A549 (cell line): ENCODE measurements around the gene ATXN1L. TPM values are rescaled to one million over a fixed set of nuclear protein-coding genes. Genes with fewer than 3 reads are reported as not detected.
A peak's percentile ranks its signal among the peaks of the same experiment; 100 is the strongest.

Source experiments
- ATAC-seq, 2 experiments: fragments of 200-7000 bp in 1 of 2; fragments of >200 bp in 1 of 2; cut with Nextera tagmentation in 1 of 2; cut with Tn5 transposase in 1 of 2; 3 replicates each; pipeline versions ENCODE4 v1.8.0 to v1.9.1; 2018 to 2020; ENCODE audit warnings: mild to moderate bottlenecking in 1 of 2, moderate library complexity in 1 of 2
- CTCF ChIA-PET: fragments of 300-600 bp; sonication (Branson Sonifier 250); formaldehyde crosslinking; extraction: SDS; loops from one replicate; lab custom pipeline; 2021; ENCODE audit warnings: antibody characterized with exemption, inconsistent platforms; lab: Yijun Ruan, JAX
- POLR2A ChIA-PET: fragments of 350-600 bp; formaldehyde crosslinking; extraction: SDS; loops from one replicate; lab custom pipeline; 2021; ENCODE audit warnings: antibody characterized with exemption, inconsistent platforms; lab: Yijun Ruan, JAX
- DNase-seq, 2 experiments: peaks; one replicate each; pipeline versions ENCODE4 v3.0.0 to v3.0.0-alpha.2; 2011 to 2016; ENCODE audit warnings: low read depth in 1 of 2, low spot score in 1 of 2
- FAIRE-seq: peaks from 2 replicates; lab custom pipeline; 2011; peaks lifted over from hg19 to GRCh38; lab: Jason Lieb, UNC
- H3K27ac ChIP-seq, 2 experiments: fragments of >200 bp; sonication (Bioruptor Twin); formaldehyde crosslinking; 3 replicates each; pipeline ENCODE4 v1.5.1; 2016 to 2017
- H3K4me1 ChIP-seq: fragments of >200 bp; sonication (Bioruptor Twin); formaldehyde crosslinking; 3 replicates; pipeline ENCODE4 v1.6.1; 2016
- H3K4me2 ChIP-seq: fragments of >200 bp; sonication (Bioruptor Twin); formaldehyde crosslinking; 3 replicates; pipeline ENCODE4 v1.6.1; 2016
- H3K4me3 ChIP-seq: fragments of >200 bp; sonication (Bioruptor Twin); formaldehyde crosslinking; 3 replicates; pipeline ENCODE4 v1.5.1; 2016
- H3K9me3 ChIP-seq: fragments of >200 bp; sonication (Bioruptor Twin); formaldehyde crosslinking; 3 replicates; pipeline ENCODE4 v1.6.1; 2016
- BCL3 ChIP-seq: fragments of >200 bp; sonication (Bioruptor Twin); formaldehyde crosslinking; IDR thresholded peaks from 3 replicates; pipeline ENCODE4 v1.6.1; 2016
- BHLHE40 ChIP-seq: IDR thresholded peaks from 2 replicates; pipeline ENCODE4 v1.6.1; 2012; ENCODE audit warnings: low read depth, low read length, inconsistent platforms
- CBX2 ChIP-seq: fragments of 200-600 bp; sonication (generic); IDR thresholded peaks from 2 replicates; pipeline ENCODE4 v1.6.1; 2016; ENCODE audit warnings: low read depth, mild to moderate bottlenecking, borderline replicate concordance
- CBX8 ChIP-seq: fragments of 200-600 bp; sonication (generic); IDR thresholded peaks from 2 replicates; pipeline ENCODE4 v1.6.1; 2016
- E2F6 ChIP-seq: IDR thresholded peaks from 2 replicates; pipeline ENCODE4 v1.6.1; 2012; ENCODE audit warnings: low read depth, borderline replicate concordance
- EHF ChIP-seq: fragments of 250-450 bp; sonication (Bioruptor Pico); IDR thresholded peaks from 2 replicates; pipeline ENCODE4 v1.5.0; 2020; ENCODE audit warnings: mild to moderate bottlenecking
- EP300 ChIP-seq, 2 experiments: fragments of >200 bp; sonication (Bioruptor Twin); formaldehyde crosslinking; IDR thresholded peaks; 2 replicates in 1 of 2; 3 replicates in 1 of 2; pipeline ENCODE4 v1.6.1; 2016 to 2017
- ESRRA ChIP-seq: fragments of 150-350 bp; IDR thresholded peaks from 2 replicates; pipeline ENCODE4 v1.6.1; 2014; ENCODE audit warnings: mild to moderate bottlenecking, low read length, borderline replicate concordance
- FOXS1 ChIP-seq: fragments of 250-450 bp; sonication (Bioruptor Pico); IDR thresholded peaks from 2 replicates; pipeline ENCODE4 v1.5.0; 2020; ENCODE audit warnings: mild to moderate bottlenecking, moderate library complexity
- GATA3 ChIP-seq: IDR thresholded peaks from 2 replicates; pipeline ENCODE4 v1.6.1; 2012; ENCODE audit warnings: borderline replicate concordance
- HOXB13 ChIP-seq: fragments of 250-450 bp; sonication (Bioruptor Pico); IDR thresholded peaks from 2 replicates; pipeline ENCODE4 v1.5.0; 2020; ENCODE audit warnings: low read depth, mild to moderate bottlenecking, moderate library complexity
- HOXB5 ChIP-seq: fragments of 250-450 bp; sonication (Bioruptor Pico); IDR thresholded peaks from 2 replicates; pipeline ENCODE4 v1.5.0; 2020; ENCODE audit warnings: mild to moderate bottlenecking, moderate library complexity
- JUNB ChIP-seq: fragments of >200 bp; sonication (Bioruptor Twin); formaldehyde crosslinking; IDR thresholded peaks from 2 replicates; pipeline ENCODE4 v1.6.1; 2016
- MAFK ChIP-seq: fragments of 450-650 bp; IDR thresholded peaks from 2 replicates; pipeline ENCODE4 v1.6.1; 2014; ENCODE audit not compliant: partially characterized antibody
- NPAS2 ChIP-seq: fragments of 250-450 bp; sonication (Bioruptor Pico); IDR thresholded peaks from 2 replicates; pipeline ENCODE4 v1.8.0; 2022; ENCODE audit warnings: mild to moderate bottlenecking, moderate library complexity, borderline replicate concordance
- PBX3 ChIP-seq: IDR thresholded peaks from 2 replicates; pipeline ENCODE4 v1.6.1; 2012
- PHF8 ChIP-seq: fragments of 200-600 bp; sonication (generic); IDR thresholded peaks from 2 replicates; pipeline ENCODE4 v1.6.1; 2016; ENCODE audit warnings: low read depth, mild to moderate bottlenecking, antibody characterized with exemption, moderate library complexity, borderline replicate concordance
- POLR2A ChIP-seq: IDR thresholded peaks from 2 replicates; pipeline ENCODE4 v1.6.1; 2012; ENCODE audit warnings: mild to moderate bottlenecking, low read length
- RAD21 ChIP-seq, 2 experiments: fragments of >200 bp in 1 of 2; sonication (Bioruptor Twin) in 1 of 2; formaldehyde crosslinking in 1 of 2; IDR thresholded peaks in 1 of 2; conservative IDR thresholded peaks in 1 of 2; 2 replicates in 1 of 2; 3 replicates in 1 of 2; pipeline ENCODE4 v1.6.1; 2012 to 2018; ENCODE audit warnings: inconsistent platforms in 1 of 2
- RFX5 ChIP-seq: fragments of 450-650 bp; IDR thresholded peaks from 2 replicates; pipeline ENCODE4 v1.7.1; 2014; ENCODE audit warnings: antibody characterized with exemption, mild to moderate bottlenecking, moderate library complexity
- TFCP2L1 ChIP-seq: fragments of 250-450 bp; sonication (Bioruptor Pico); IDR thresholded peaks from 2 replicates; pipeline ENCODE4 v1.5.0; 2021; ENCODE audit warnings: mild to moderate bottlenecking
- ZFP36 ChIP-seq: fragments of 450-650 bp; IDR thresholded peaks from 2 replicates; pipeline ENCODE4 v1.6.1; 2014; ENCODE audit warnings: borderline replicate concordance; ENCODE audit not compliant: partially characterized antibody
- WGBS: methylation state at CpG from one replicate; pipeline ENCODE4 v1.1.6; 2017; ENCODE audit errors: missing lambda C conversion rate; 5-methylcytosine and 5-hydroxymethylcytosine counted together
- polyA plus RNA-seq, 4 experiments: library from polyadenylated mRNA; depleted of rRNA in 3 of 4; stranded (reverse); fragments of >200 nt; fragmentation: RNase III in 1 of 4; extraction: RNeasy Plus Mini Kit Qiagen cat#74134 plus additional on column Dnase treatment in 1 of 4; gene quantifications; 2 replicates in 3 of 4; 3 replicates in 1 of 4; pipeline ENCODE4 v1.2.3, GENCODE V29; 2011 to 2017
- TF ChIP-seq, protein P1 (sequence below): fragments of 150-350 bp; IDR thresholded peaks from 2 replicates; pipeline ENCODE4 v1.6.1; 2014; ENCODE audit warnings: low read depth, mild to moderate bottlenecking, low read length
- TF ChIP-seq, protein P2 (sequence below): IDR thresholded peaks from 2 replicates; pipeline ENCODE4 v1.6.1; 2012

The ATXN1L gene
- polyA plus RNA-seq, 2 of the 4 experiments (the other 2 are of a cell fraction) = 16.9 to 17.4 TPM

DNA sequence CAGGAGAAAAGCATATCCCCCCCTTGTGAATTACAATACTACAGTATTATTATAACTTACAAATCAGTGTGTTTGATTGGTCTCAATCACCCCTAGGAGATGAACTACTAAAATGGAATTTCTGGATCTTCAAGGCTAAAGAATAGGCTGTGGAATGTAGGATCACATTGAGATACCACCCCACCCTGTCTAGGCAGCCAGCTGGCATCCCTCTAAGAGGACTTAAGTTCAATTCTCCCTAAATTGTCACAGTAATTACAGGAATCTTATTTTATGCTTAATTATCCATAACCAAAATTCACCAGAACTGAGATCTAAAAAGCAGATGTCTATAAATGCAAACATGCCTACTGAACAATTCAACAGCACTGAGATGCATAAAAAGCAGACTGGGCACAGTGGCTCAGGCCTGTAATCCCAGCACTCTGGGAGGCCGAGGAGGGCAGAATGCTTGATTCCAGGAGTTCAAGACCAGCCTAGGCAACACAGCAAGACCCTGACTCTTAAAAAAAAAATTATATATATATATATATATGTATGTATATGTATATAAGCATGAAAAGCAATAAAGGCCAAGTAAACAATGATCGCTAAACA, 49.2 kb upstream of the ATXN1L start:
- Histone ChIP-seq H3K9me3 (no peaks in the 10 kb centered on the region), H3K27ac (no peak overlapping the region), H3K4me3 (no peak overlapping the region), H3K4me1 (no peaks in the 10 kb centered on the region), H3K4me2 (no peak overlapping the region)
- CTCF ChIA-PET = no interaction called here
- DNase-seq (no peak), FAIRE-seq (no peak), ATAC-seq (no peak)
- POLR2A ChIA-PET = no interaction called here
- TF ChIP-seq BCL3 (no peak), E2F6 (no peak), ZFP36 (no peak), CBX2 (no peak), BHLHE40 (no peak), PBX3 (no peak), GATA3 (no peak), ESRRA (no peak), TFCP2L1 (CRISPR knock-in tag) (no peak), POLR2A (no peak), RAD21 (conservative IDR thresholded peaks at IDR 0.05 in 1 of 2, IDR thresholded peaks at IDR 0.05 in 1 of 2) (no peak), RFX5 (no peak), JUNB (no peak), HOXB5 (no peak), PHF8 (no peak)
- TF ChIP-seq, protein P1, sequence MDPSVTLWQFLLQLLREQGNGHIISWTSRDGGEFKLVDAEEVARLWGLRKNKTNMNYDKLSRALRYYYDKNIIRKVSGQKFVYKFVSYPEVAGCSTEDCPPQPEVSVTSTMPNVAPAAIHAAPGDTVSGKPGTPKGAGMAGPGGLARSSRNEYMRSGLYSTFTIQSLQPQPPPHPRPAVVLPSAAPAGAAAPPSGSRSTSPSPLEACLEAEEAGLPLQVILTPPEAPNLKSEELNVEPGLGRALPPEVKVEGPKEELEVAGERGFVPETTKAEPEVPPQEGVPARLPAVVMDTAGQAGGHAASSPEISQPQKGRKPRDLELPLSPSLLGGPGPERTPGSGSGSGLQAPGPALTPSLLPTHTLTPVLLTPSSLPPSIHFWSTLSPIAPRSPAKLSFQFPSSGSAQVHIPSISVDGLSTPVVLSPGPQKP = no peak
- 94% methylated on average over 2 of the region's 2 CpGs for WGBS

DNA sequence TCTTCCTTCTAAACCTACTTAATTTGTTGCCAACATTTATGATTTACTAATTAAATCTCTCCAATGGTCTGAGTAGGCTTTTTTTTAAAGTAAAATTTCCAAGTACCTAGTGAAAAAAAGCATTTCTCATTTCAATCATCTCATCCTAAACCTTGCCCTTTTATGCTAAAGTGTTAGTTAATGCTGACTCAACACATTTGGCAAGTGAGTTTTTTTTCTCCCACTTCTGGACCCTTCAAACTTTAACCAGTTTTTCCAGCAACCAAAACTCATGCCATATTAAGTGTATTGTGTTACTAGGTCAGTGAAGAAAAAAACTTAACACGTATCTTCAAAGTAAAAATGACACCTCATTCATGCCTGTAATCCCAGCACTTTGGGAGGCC, 42.5 kb upstream of the ATXN1L start:
- ChIA-PET POLR2A (no interaction called here), CTCF (no interaction called here)
- Histone ChIP-seq H3K4me2 (no peak overlapping the region), H3K4me3 (no peak overlapping the region), H3K27ac (no peak overlapping the region), H3K9me3 (no peaks in the 10 kb centered on the region), H3K4me1 (peaks cover 15% of the 10 kb centered on the region)
- 90% methylated on average over 1 of the region's 1 CpG for WGBS
- FAIRE-seq (no peak), ATAC-seq (no peak), DNase-seq (no peak)
- TF ChIP-seq RAD21 (conservative IDR thresholded peaks at IDR 0.05 in 1 of 2, IDR thresholded peaks at IDR 0.05 in 1 of 2) = no peak
- TF ChIP-seq MAFK = peak; percentile 99

GRCh38 chr16:71807905-71808592, 37.7 kb upstream of the ATXN1L start:
- ATAC-seq = peak; percentile 37 to 66
- no peak for FAIRE-seq
- ChIA-PET CTCF (interaction anchor here (1.3 to 2.9 kb wide), 2 partner anchors 43 to 75 kb away, joined by 3 to 11 read pairs; no protein-coding TSS in a partner anchor), POLR2A (interaction anchor here (0.5 to 1.6 kb wide), 7 partner anchors 18 to 87 kb away, joined by 3 to 7 read pairs (median 5); partner anchors contain the start of genes IST1 and ZNF821)
- 1% methylated on average over 43 of the region's 44 CpGs for WGBS
- peak overlapping the region; percentile 91 for H3K4me3 ChIP-seq
- H3K4me2 ChIP-seq = peak overlapping the region; percentile 91
- H3K4me1 ChIP-seq = peaks cover 20% of the 10 kb centered on the region
- no peaks in the 10 kb centered on the region for H3K9me3 ChIP-seq
- H3K27ac ChIP-seq = peak overlapping the region; percentile 96 to 99
- no peak for TF ChIP-seq FOXS1
- TF ChIP-seq GATA3 = no peak
- TF ChIP-seq NPAS2 (CRISPR knock-in tag) = no peak
- TF ChIP-seq, protein P2, sequence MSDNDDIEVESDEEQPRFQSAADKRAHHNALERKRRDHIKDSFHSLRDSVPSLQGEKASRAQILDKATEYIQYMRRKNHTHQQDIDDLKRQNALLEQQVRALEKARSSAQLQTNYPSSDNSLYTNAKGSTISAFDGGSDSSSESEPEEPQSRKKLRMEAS = no peak
- TF ChIP-seq EHF (CRISPR knock-in tag) = no peak
- TF ChIP-seq HOXB13 (CRISPR knock-in tag) = no peak
- no peak for TF ChIP-seq POLR2A
- no peak for TF ChIP-seq MAFK
- TF ChIP-seq CBX8 = no peak
- TF ChIP-seq EP300 (IDR thresholded peaks at IDR 0.05) = no peak
- DNase-seq = peak; percentile 29 to 40
